Neural crest cell (in vitro differentiated cells): ENCODE data around the gene PLD5. TPM values are rescaled to one million over a fixed set of nuclear protein-coding genes. Genes with fewer than 3 reads are reported as not detected.

Experiments
- DNase-seq: peaks from one replicate; pipeline ENCODE4 v3.0.0; 2021; ENCODE audit warnings: low read depth, mixed read lengths, low spot score
- H3K27ac Mint-ChIP-seq: one replicate; pipeline ENCODE4 v1.8.0; 2021; ENCODE audit warnings: mild to moderate bottlenecking, mixed read lengths; ENCODE audit not compliant: unreplicated experiment
- H3K27me3 Mint-ChIP-seq: 2 replicates; pipeline ENCODE4 v1.8.0; 2021; ENCODE audit warnings: low read depth, mild to moderate bottlenecking, mixed read lengths
- H3K36me3 Mint-ChIP-seq: 2 replicates; pipeline ENCODE4 v1.8.0; 2021; ENCODE audit warnings: low read depth, mild to moderate bottlenecking, mixed read lengths
- H3K4me1 Mint-ChIP-seq: 2 replicates; pipeline ENCODE4 v1.8.0; 2021; ENCODE audit warnings: mixed read lengths
- H3K4me3 Mint-ChIP-seq: one replicate; pipeline ENCODE4 v1.8.0; 2021; ENCODE audit warnings: mild to moderate bottlenecking, mixed read lengths
- H3K9me3 Mint-ChIP-seq: 2 replicates; pipeline ENCODE4 v1.8.0; 2021; ENCODE audit warnings: mixed read lengths
- total RNA-seq: library from RNA; stranded (reverse); gene quantifications from 2 replicates; pipeline ENCODE4 v1.2.1, GENCODE V29; 2021
- TF ChIP-seq, protein P1 (sequence below): fragments of 200-600 bp; sonication (generic); conservative IDR thresholded peaks from 2 replicates; pipeline ENCODE4 v1.5.0; 2021; ENCODE audit warnings: antibody characterized with exemption, mild to moderate bottlenecking

The PLD5 gene
- total RNA-seq, 1 donor from 2014 or later = 1.1 TPM

- H3K9me3 Mint-ChIP-seq = no peaks in the 10 kb centered on the region
- H3K36me3 Mint-ChIP-seq = no peaks in the 10 kb centered on the region
- H3K27me3 Mint-ChIP-seq = no peaks in the 10 kb centered on the region
- peaks cover 15% of the 10 kb centered on the region for H3K4me1 Mint-ChIP-seq
- TF ChIP-seq, protein P1, sequence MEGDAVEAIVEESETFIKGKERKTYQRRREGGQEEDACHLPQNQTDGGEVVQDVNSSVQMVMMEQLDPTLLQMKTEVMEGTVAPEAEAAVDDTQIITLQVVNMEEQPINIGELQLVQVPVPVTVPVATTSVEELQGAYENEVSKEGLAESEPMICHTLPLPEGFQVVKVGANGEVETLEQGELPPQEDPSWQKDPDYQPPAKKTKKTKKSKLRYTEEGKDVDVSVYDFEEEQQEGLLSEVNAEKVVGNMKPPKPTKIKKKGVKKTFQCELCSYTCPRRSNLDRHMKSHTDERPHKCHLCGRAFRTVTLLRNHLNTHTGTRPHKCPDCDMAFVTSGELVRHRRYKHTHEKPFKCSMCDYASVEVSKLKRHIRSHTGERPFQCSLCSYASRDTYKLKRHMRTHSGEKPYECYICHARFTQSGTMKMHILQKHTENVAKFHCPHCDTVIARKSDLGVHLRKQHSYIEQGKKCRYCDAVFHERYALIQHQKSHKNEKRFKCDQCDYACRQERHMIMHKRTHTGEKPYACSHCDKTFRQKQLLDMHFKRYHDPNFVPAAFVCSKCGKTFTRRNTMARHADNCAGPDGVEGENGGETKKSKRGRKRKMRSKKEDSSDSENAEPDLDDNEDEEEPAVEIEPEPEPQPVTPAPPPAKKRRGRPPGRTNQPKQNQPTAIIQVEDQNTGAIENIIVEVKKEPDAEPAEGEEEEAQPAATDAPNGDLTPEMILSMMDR = no peak
- DNase-seq = no peak
- no peak overlapping the region for H3K4me3 Mint-ChIP-seq
- no peak overlapping the region for H3K27ac Mint-ChIP-seq
Observed at GRCh38 chr1:242201090-242201489, 323.4 kb downstream of the PLD5 start.

GRCh38 chr1:242199776-242200458 is 324.6 kb downstream of the PLD5 start:
- Mint-ChIP-seq H3K9me3 (no peaks in the 10 kb centered on the region), H3K4me1 (peaks cover 3% of the 10 kb centered on the region), H3K27me3 (no peaks in the 10 kb centered on the region), H3K36me3 (no peaks in the 10 kb centered on the region), H3K4me3 (no peak overlapping the region), H3K27ac (no peak overlapping the region)
- DNase-seq = no peak
- TF ChIP-seq, protein P1 = no peak

DNA sequence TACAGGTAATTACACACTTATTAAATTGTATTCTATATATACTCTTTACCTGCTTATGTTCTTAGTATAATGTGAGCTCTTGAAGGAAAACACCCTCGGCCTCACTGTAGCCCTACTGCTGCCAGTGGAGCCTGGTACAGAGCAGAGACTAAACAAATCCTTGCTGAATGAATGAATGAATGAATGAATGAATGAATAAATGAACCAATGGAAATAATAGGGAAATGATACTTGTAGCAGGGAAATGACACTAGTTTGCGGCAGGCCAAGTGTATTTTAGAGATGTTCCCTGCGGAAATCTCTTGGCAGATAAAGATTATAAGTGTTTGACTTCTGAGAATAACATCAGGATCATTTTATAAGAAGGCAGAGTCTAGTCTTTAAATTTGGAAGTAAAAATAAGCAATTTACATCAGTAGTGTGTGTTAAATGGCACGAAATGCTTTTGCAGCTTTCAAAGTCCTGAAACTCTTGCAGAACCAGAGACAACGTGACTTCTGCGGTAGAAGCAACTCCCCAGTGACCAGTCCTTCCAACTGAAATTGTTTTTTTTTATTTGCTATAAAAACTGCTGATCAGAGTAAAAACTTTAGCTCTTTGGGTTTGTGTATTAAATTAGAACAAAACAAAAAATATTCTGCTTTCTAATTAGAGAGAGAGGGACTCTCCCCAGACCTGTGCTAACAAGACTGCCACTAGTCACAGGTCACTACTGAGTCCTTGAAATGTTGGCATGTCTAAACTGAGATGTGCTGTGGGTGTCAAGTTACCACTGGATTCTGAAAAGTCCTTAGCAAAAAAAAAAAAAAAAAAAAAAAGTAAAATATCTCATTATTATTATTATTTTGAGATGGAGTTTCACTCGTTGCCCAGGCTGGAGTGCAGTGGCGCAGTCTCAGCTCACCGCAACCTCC is 326.3 kb downstream of the PLD5 start:
- TF ChIP-seq, protein P1 = no peak
- Mint-ChIP-seq H3K9me3 (no peaks in the 10 kb centered on the region), H3K36me3 (no peaks in the 10 kb centered on the region), H3K27ac (no peak overlapping the region), H3K27me3 (no peaks in the 10 kb centered on the region), H3K4me3 (no peak overlapping the region), H3K4me1 (no peaks in the 10 kb centered on the region)
- DNase-seq = no peak

DNA sequence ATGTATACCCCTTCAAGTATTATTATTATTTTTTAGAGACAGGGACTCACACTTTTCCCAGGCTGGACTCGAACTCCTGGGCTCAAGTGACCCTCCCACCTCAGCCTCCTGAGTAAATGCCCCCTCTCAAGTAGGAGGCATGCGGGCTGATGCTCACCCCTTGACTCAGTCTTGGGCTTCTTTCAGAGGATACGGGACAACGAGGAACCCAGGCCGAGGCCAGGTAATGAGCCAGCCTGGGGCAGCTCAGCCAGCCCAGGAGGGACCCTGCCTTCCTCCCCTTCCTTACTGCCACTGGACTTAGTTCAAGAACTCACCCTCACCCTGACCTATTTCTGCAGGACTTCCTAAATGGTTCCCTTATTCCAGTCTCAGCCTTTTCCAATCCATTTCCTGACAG is 327.6 kb downstream of the PLD5 start:
- H3K36me3 Mint-ChIP-seq = no peaks in the 10 kb centered on the region
- no peak for DNase-seq
- TF ChIP-seq, protein P1 = no peak
- H3K27me3 Mint-ChIP-seq = no peaks in the 10 kb centered on the region
- no peaks in the 10 kb centered on the region for H3K4me1 Mint-ChIP-seq
- H3K9me3 Mint-ChIP-seq = no peaks in the 10 kb centered on the region
- H3K4me3 Mint-ChIP-seq = no peak overlapping the region
- no peak overlapping the region for H3K27ac Mint-ChIP-seq

DNA sequence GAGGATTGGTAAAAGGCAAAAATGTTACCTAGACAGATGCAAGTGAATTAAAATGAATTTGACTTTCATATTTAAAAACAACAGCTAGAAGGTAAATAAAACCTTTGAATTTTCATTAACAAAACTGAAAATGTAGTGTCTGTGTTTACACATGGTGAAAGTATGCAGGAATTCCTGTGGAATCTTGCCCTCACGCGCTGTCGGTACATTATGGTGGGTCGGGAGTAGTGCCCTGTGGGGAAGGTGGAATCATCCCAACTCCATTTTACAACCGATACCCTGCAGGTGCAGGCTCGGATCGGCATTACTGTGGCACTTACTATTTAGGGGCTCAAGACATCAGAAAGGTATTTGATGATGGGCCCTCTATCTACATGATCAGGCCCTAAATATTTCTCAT is 328.4 kb downstream of the PLD5 start:
- Mint-ChIP-seq H3K4me3 (no peak overlapping the region), H3K27me3 (no peaks in the 10 kb centered on the region), H3K9me3 (no peaks in the 10 kb centered on the region), H3K27ac (no peak overlapping the region), H3K4me1 (no peaks in the 10 kb centered on the region), H3K36me3 (no peaks in the 10 kb centered on the region)
- DNase-seq = no peak
- TF ChIP-seq, protein P1 = no peak
